ENCODE data around the gene HCAR3.

DNA sequence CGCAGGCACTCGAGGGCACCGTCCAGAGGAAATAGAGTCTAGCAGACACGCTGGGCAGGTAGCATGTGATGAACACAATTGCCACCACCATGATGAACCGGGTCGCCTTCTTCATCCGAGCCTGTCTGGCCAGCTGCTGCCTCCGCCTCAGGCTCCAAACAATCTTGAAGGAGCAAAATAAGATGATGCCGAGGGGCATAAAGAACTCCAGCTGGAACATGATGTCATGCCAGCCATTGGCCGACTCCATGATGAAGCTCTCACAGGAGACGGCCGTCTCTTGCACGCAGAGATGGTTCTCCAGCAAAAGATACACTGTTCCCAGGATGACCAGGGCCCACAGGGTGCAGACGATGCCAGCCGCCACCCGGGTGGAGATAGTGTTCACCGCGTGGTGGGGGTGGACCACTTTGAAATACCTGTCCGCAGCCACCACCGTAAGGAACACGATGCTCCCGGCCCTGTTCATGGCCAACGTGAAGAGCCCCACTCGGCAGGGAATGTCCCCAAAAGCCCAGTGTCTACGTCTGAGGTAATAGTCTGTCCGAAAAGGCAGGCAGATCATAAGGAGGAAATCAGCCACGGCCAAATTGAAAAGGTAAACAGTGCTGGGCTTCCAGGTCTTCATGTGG is 13.1 kb upstream of the HCAR3 start:
- TF ChIP-seq POLR2A (IDR thresholded peaks at IDR 0.05; ENCODE audit: extremely low read depth, insufficient read length), result no peak
- TF ChIP-seq, protein P1, sequence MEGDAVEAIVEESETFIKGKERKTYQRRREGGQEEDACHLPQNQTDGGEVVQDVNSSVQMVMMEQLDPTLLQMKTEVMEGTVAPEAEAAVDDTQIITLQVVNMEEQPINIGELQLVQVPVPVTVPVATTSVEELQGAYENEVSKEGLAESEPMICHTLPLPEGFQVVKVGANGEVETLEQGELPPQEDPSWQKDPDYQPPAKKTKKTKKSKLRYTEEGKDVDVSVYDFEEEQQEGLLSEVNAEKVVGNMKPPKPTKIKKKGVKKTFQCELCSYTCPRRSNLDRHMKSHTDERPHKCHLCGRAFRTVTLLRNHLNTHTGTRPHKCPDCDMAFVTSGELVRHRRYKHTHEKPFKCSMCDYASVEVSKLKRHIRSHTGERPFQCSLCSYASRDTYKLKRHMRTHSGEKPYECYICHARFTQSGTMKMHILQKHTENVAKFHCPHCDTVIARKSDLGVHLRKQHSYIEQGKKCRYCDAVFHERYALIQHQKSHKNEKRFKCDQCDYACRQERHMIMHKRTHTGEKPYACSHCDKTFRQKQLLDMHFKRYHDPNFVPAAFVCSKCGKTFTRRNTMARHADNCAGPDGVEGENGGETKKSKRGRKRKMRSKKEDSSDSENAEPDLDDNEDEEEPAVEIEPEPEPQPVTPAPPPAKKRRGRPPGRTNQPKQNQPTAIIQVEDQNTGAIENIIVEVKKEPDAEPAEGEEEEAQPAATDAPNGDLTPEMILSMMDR (IDR thresholded peaks at IDR 0.05; ENCODE audit: low read depth, low read length), result no peak
